ENCODE data around the gene PTPRM.
A peak's percentile ranks its signal among the peaks of the same experiment; 100 is the strongest.

The PTPRM gene

DNA sequence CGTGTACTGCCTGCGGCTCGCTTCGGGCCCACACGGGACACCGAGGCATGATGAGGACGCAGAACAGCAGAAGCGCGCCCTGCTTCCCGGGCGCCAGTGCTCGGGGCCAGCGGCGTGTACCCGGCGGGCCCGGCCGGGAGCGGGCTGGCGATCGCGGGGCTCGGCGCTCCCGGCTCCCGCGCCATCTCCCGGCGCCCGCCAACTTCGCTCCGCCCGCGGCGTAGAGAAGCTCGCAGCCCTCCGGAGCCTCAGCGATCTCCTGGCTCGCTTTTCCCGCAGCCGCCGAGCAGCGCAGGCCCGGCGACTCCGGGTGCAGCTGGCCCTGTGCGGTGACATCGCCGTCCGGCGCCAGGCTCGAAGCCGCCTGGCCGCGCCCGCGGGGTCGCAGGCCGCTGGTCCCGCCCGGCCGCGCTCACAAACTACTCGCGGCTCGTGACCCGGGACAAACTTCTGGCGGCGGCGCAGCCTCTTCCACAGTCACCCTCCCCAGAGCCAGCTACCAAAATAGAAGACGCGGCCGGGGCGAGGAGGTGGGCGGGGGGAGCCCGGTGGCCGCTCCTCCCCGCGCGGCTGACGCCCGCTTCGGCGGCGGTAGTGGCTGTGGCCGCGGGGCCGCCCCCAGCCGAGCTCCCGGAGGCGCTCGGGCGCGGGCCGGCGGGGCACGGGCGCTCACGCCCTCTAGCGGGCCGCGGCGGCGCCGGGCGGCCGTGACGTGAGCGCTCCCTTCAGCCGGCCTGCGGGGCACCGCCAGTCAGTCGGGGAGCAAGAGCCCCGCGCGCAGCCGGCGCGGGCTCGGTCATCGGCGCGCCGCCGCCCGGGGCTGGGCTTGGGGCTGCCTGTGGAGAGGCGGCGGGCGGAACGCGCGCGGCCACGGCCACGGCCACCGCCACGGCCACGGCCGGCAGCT is at the start of gene PTPRM:
TSS of gene PTPRM (plus strand) at position 750 of the 907 bp plus-strand sequence. CDS start 503 bp downstream, outside the sequence.
- TF ChIP-seq, protein P1, sequence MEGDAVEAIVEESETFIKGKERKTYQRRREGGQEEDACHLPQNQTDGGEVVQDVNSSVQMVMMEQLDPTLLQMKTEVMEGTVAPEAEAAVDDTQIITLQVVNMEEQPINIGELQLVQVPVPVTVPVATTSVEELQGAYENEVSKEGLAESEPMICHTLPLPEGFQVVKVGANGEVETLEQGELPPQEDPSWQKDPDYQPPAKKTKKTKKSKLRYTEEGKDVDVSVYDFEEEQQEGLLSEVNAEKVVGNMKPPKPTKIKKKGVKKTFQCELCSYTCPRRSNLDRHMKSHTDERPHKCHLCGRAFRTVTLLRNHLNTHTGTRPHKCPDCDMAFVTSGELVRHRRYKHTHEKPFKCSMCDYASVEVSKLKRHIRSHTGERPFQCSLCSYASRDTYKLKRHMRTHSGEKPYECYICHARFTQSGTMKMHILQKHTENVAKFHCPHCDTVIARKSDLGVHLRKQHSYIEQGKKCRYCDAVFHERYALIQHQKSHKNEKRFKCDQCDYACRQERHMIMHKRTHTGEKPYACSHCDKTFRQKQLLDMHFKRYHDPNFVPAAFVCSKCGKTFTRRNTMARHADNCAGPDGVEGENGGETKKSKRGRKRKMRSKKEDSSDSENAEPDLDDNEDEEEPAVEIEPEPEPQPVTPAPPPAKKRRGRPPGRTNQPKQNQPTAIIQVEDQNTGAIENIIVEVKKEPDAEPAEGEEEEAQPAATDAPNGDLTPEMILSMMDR (IDR thresholded peaks at IDR 0.05; ENCODE audit: control extremely low read depth, extremely low read depth, low read depth, missing control alignments) = peak; percentile 75
- ChIA-PET POLR2A (no interaction called here), CTCF (interaction anchor here (0.6 to 1.5 kb wide), 12 partner anchors 8 to 1023 kb away, joined by 3 to 6 read pairs (median 4); no protein-coding TSS in a partner anchor)
- DNase-seq (ENCODE audit: extremely low spot score) = peak; percentile 77

DNA sequence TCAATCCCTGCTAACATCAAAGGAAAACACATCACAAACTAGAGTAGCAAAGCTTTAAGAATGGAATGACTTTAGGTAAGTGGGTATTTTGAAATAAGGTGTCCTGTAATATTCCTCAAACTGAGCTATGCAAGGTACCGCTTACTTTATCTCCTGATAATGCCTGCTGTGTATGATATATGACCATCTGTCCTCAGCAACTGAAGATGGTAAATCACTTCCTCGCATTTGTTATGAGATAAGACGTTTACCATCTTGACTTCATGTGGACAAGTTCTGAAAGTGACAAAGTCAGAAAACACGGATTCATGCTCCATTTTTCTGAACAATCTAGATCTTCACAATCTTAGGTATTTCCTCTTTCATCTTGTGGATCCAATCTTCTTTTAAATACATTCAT is 49.3 kb upstream of the PTPRM start:
- CTCF ChIA-PET = no interaction called here
- DNase-seq (ENCODE audit: extremely low spot score) = no peak
- TF ChIP-seq, protein P1 (IDR thresholded peaks at IDR 0.05; ENCODE audit: control extremely low read depth, extremely low read depth, low read depth, missing control alignments) = no peak
- POLR2A ChIA-PET = no interaction called here

DNA sequence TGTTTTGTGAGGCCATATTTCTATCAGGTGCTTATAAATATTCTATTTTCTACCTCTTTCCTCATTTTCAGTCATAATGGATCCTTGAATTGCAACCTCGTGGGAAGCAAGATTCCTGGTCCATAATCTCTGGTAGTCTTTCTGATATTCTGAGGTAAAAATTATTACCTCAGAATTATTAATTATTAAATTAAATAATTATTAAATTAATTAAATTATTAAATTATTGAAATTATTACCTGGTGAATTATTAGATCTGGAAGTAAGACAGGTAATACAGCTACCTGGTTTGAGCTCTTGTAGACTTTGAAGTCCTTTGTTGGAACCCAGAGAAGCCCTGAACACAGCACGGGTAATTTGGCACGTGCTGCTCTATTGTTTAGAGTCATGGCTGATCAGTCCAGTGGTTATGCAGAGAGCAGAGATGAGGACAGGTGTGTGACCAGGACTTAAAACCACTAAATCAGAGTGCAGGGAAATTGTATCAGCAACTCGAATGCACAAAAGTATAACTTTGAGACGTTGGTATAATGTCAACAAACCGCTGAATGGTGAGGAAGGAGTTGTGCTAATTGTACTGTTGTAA is 46.8 kb upstream of the PTPRM start:
- TF ChIP-seq, protein P1 (IDR thresholded peaks at IDR 0.05; ENCODE audit: control extremely low read depth, extremely low read depth, low read depth, missing control alignments) = no peak
- CTCF ChIA-PET = interaction anchor here (1.0 kb wide), 1 partner anchor 17 kb away, joined by 3 read pairs; no protein-coding TSS in a partner anchor
- DNase-seq (ENCODE audit: extremely low spot score) = no peak
- POLR2A ChIA-PET = no interaction called here

DNA sequence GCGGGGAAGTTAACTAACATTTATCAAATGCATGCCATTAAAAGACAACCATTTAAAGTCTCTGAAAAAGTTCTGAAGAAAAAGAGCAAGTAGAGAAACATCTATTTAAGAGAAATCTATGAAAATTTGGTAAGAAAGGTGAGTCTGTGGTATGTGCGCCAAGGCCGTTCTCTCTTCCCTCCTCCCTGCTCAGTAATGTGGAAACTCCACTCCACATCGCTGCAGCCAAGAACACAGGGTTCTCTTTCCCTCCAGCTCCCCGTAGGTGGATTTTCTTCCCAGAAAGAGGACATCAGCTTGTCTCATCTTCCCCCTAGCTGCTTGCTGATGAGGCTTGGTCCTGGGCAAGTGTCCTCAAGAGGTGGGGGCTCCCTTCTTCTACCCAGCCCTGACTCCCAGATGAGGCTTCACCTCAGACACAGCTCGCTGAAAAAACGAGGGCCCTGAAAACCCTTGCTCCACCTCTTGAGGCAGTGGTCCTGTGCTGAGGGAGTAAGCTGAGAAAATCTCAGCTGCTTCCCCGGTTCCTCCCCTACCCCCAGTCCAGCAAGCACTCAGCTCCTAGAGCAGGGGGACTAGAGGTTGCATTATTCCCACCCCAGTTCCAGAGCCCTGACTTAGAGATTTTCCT is 45.8 kb upstream of the PTPRM start:
- ChIA-PET CTCF (no interaction called here), POLR2A (no interaction called here)
- no peak for DNase-seq (ENCODE audit: extremely low spot score)
- TF ChIP-seq, protein P1 (IDR thresholded peaks at IDR 0.05; ENCODE audit: control extremely low read depth, extremely low read depth, low read depth, missing control alignments) = no peak

DNA sequence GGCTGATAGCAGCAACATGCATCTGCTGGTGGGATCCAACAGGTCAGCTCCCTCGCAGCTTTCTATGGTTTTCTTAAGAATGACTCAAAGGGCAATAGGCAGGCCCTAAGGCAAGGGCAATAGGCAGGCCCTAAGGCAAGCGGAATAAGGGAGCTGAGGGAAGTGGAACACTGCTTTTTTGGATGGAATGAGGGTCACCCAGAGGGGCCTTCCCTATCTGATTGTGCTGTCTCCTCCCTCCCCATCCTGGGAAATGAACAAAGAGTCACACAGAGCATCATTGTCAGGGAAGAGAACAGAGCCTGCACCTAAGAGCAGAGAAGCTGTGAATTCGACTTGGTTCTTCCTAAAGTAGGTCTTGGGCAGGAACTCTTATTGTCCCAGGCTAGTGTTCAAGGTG is 43.3 kb upstream of the PTPRM start:
- no peak for DNase-seq (ENCODE audit: extremely low spot score)
- ChIA-PET POLR2A (no interaction called here), CTCF (no interaction called here)
- TF ChIP-seq, protein P1 (IDR thresholded peaks at IDR 0.05; ENCODE audit: control extremely low read depth, extremely low read depth, low read depth, missing control alignments) = no peak

DNA sequence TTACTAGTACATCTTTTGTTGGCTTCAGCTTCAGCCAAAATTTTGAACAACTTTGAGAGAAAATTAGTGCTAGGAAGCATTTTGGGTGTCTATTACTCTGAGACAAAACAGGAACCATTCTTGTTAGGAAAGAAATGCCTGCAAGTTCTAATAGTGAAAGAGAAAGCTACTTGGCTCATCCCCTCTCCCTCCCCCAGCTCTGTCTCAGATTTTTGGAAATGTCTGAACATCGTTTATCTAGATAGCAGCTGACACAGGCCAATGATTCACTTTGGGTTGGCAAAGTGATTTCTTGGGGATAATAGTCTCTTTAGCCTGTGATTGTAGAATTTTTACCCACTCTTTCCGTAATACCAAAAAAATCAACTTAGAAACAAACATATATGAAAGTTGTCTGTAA is 42.3 kb upstream of the PTPRM start:
- CTCF ChIA-PET = interaction anchor here (1.6 kb wide), 1 partner anchor 11 kb away, joined by 3 read pairs; no protein-coding TSS in a partner anchor
- POLR2A ChIA-PET = no interaction called here
- DNase-seq (ENCODE audit: extremely low spot score) = no peak
- TF ChIP-seq, protein P1 (IDR thresholded peaks at IDR 0.05; ENCODE audit: control extremely low read depth, extremely low read depth, low read depth, missing control alignments) = no peak
